Neural progenitor cell (in vitro differentiated cells): ENCODE results near the gene WDR45B. TPM values are rescaled to one million over a fixed set of nuclear protein-coding genes. Genes with fewer than 3 reads are reported as not detected.

Experiments used
- DNase-seq: peaks from one replicate; pipeline ENCODE4 v3.0.0-alpha.2; 2016; ENCODE audit warnings: low spot score
- H2AFZ ChIP-seq: fragments of 200-600 bp; sonication (generic); replicated peaks from 2 replicates; pipeline ENCODE4 v1.6.1; 2016; ENCODE audit warnings: antibody characterized with exemption
- H3F3A ChIP-seq: fragments of 200-600 bp; sonication (generic); 2 replicates; pipeline ENCODE4 v1.6.1; 2016; ENCODE audit warnings: antibody characterized with exemption, low read depth
- H3K27ac ChIP-seq: fragments of 200-600 bp; sonication (generic); 2 replicates; pipeline ENCODE4 v1.5.1; 2016; ENCODE audit warnings: mild to moderate bottlenecking
- H3K27me3 ChIP-seq: fragments of 200-600 bp; sonication (generic); 2 replicates; pipeline ENCODE4 v1.6.1; 2016; ENCODE audit warnings: mild to moderate bottlenecking, moderate library complexity
- H3K36me3 ChIP-seq: fragments of 200-600 bp; sonication (generic); 2 replicates; pipeline ENCODE4 v1.5.1; 2016
- H3K4me1 ChIP-seq: fragments of 200-600 bp; sonication (generic); 2 replicates; pipeline ENCODE4 v1.6.1; 2016; ENCODE audit warnings: mixed run types
- H3K4me2 ChIP-seq: fragments of 200-600 bp; sonication (generic); 2 replicates; pipeline ENCODE4 v1.6.1; 2016
- H3K4me3 ChIP-seq: fragments of 200-600 bp; sonication (generic); 2 replicates; pipeline ENCODE4 v1.5.1; 2016
- H3K79me2 ChIP-seq: fragments of 200-600 bp; sonication (generic); 2 replicates; pipeline ENCODE4 v1.6.1; 2016; ENCODE audit warnings: low read depth
- H3K9ac ChIP-seq: fragments of 200-600 bp; sonication (generic); 2 replicates; pipeline ENCODE4 v1.6.1; 2016
- H3K9me3 ChIP-seq: fragments of 200-600 bp; sonication (generic); 2 replicates; pipeline ENCODE4 v1.5.1; 2016; ENCODE audit warnings: low read depth
- H4K20me1 ChIP-seq: fragments of 200-600 bp; sonication (generic); 2 replicates; pipeline ENCODE4 v1.6.1; 2016; ENCODE audit warnings: low read depth
- H3K27ac Mint-ChIP-seq: 3 replicates; pipeline ENCODE4 v1.8.0; 2021; ENCODE audit warnings: mixed read lengths
- H3K27me3 Mint-ChIP-seq: 2 replicates; pipeline ENCODE4 v1.8.0; 2022; ENCODE audit warnings: low read depth, mild to moderate bottlenecking, inconsistent platforms, moderate library complexity, mixed read lengths; ENCODE audit not compliant: insufficient read depth
- H3K36me3 Mint-ChIP-seq: 3 replicates; pipeline ENCODE4 v1.8.0; 2021; ENCODE audit warnings: mixed read lengths
- H3K4me1 Mint-ChIP-seq: 3 replicates; pipeline ENCODE4 v1.8.0; 2021; ENCODE audit warnings: mixed read lengths
- H3K4me3 Mint-ChIP-seq: 3 replicates; pipeline ENCODE4 v1.8.0; 2021; ENCODE audit warnings: mild to moderate bottlenecking, moderate library complexity, mixed read lengths
- H3K9me3 Mint-ChIP-seq: 3 replicates; pipeline ENCODE4 v1.8.0; 2020; ENCODE audit warnings: mixed read lengths
- CTCF ChIP-seq: fragments of 200-600 bp; sonication (generic); IDR thresholded peaks from 2 replicates; pipeline ENCODE4 v1.5.1; 2017; ENCODE audit warnings: antibody characterized with exemption, mild to moderate bottlenecking
- EZH2 ChIP-seq: fragments of 200-600 bp; sonication (generic); IDR thresholded peaks from 2 replicates; pipeline ENCODE4 v1.6.1; 2017; ENCODE audit warnings: antibody characterized with exemption, mild to moderate bottlenecking, moderate library complexity
- EZH2phosphoT487 ChIP-seq: fragments of 200-600 bp; sonication (generic); IDR thresholded peaks from 2 replicates; pipeline ENCODE4 v1.6.1; 2017; ENCODE audit warnings: antibody characterized with exemption
- total RNA-seq: library from RNA; depleted of rRNA; stranded (reverse); fragments of >200 nt; gene quantifications from 2 replicates; pipeline ENCODE4 v1.2.3, GENCODE V29; 2015; ENCODE audit warnings: low replicate concordance

The WDR45B gene
- total RNA-seq, 1 donor from 2014 or later, result 110 TPM

GRCh38 chr17:82692268-82692667 is 44.0 kb upstream of the WDR45B start:
- Mint-ChIP-seq H3K27ac (no peak overlapping the region), H3K9me3 (peaks cover 24% of the 10 kb centered on the region), H3K4me1 (peaks cover 18% of the 10 kb centered on the region), H3K4me3 (no peak overlapping the region), H3K36me3 (peaks cover 13% of the 10 kb centered on the region), H3K27me3 (peaks cover 20% of the 10 kb centered on the region)
- TF ChIP-seq EZH2phosphoT487 (no peak), EZH2 (no peak), CTCF (no peak)
- Histone ChIP-seq H3K79me2 (no peaks in the 10 kb centered on the region), H3K27ac (no peak overlapping the region), H3K4me2 (no peak overlapping the region), H3K27me3 (peaks cover 20% of the 10 kb centered on the region), H3K4me3 (no peak overlapping the region), H3K9me3 (no peaks in the 10 kb centered on the region), H3K36me3 (no peaks in the 10 kb centered on the region), H4K20me1 (peaks cover 4% of the 10 kb centered on the region), H3F3A (peaks cover 3% of the 10 kb centered on the region), H3K4me1 (peaks cover 10% of the 10 kb centered on the region), H2AFZ (no peak overlapping the region), H3K9ac (no peak overlapping the region)
- DNase-seq, result no peak

GRCh38 chr17:82691714-82692113 is 43.5 kb upstream of the WDR45B start:
- Mint-ChIP-seq H3K9me3 (peaks cover 24% of the 10 kb centered on the region), H3K27ac (no peak overlapping the region), H3K4me1 (peaks cover 18% of the 10 kb centered on the region), H3K27me3 (peaks cover 17% of the 10 kb centered on the region), H3K36me3 (peaks cover 13% of the 10 kb centered on the region), H3K4me3 (peak overlapping the region; percentile 64)
- Histone ChIP-seq H3K27ac (no peak overlapping the region), H3K4me1 (peaks cover 10% of the 10 kb centered on the region), H3K36me3 (no peaks in the 10 kb centered on the region), H3K4me3 (no peak overlapping the region), H3K4me2 (no peak overlapping the region), H3F3A (peaks cover 3% of the 10 kb centered on the region), H3K9ac (no peak overlapping the region), H2AFZ (no peak overlapping the region), H3K9me3 (no peaks in the 10 kb centered on the region), H3K79me2 (no peaks in the 10 kb centered on the region), H4K20me1 (no peaks in the 10 kb centered on the region), H3K27me3 (peaks cover 15% of the 10 kb centered on the region)
- no peak for TF ChIP-seq EZH2
- no peak for TF ChIP-seq CTCF
- no peak for TF ChIP-seq EZH2phosphoT487
- DNase-seq, result no peak

GRCh38 chr17:82690786-82691489 is 42.7 kb upstream of the WDR45B start:
- Histone ChIP-seq H2AFZ (no peak overlapping the region), H3K4me3 (no peak overlapping the region), H3K4me1 (peaks cover 10% of the 10 kb centered on the region), H3K27ac (no peak overlapping the region), H3K9me3 (no peaks in the 10 kb centered on the region), H3F3A (no peaks in the 10 kb centered on the region), H3K79me2 (no peaks in the 10 kb centered on the region), H3K36me3 (no peaks in the 10 kb centered on the region), H3K9ac (no peak overlapping the region), H4K20me1 (no peaks in the 10 kb centered on the region), H3K4me2 (no peak overlapping the region), H3K27me3 (peaks cover 7% of the 10 kb centered on the region)
- peaks cover 18% of the 10 kb centered on the region for H3K9me3 Mint-ChIP-seq
- H3K27me3 Mint-ChIP-seq, result peaks cover 13% of the 10 kb centered on the region
- H3K4me3 Mint-ChIP-seq, result no peak overlapping the region
- peak; percentile 34 for DNase-seq
- H3K27ac Mint-ChIP-seq, result no peak overlapping the region
- H3K4me1 Mint-ChIP-seq, result peaks cover 18% of the 10 kb centered on the region
- peaks cover 10% of the 10 kb centered on the region for H3K36me3 Mint-ChIP-seq
- no peak for TF ChIP-seq EZH2phosphoT487
- no peak for TF ChIP-seq EZH2
- no peak for TF ChIP-seq CTCF
